Endometrial microvascular endothelial cells (primary cell): Measurements from ENCODE around the gene EXTL1. TPM values are rescaled to one million over a fixed set of nuclear protein-coding genes. Genes with fewer than 3 reads are reported as not detected.

Source experiments
- in situ Hi-C: cut with HindIII; loops from 2 replicates; pipeline ENCODE4 v1.10.0; 2017; ENCODE audit warnings: low sequenced_read_pairs, low pct_unique_long_range_greater_than_20kb; ENCODE audit errors: inconsistent ontology term
- total RNA-seq: library from RNA; depleted of rRNA; stranded (reverse); fragments of >200 nt; gene quantifications from one replicate; pipeline ENCODE4 v1.2.3, GENCODE V29; 2015; ENCODE audit errors: inconsistent ontology term

The EXTL1 gene
- total RNA-seq, 1 donor from 2014 or later, result not detected

DNA sequence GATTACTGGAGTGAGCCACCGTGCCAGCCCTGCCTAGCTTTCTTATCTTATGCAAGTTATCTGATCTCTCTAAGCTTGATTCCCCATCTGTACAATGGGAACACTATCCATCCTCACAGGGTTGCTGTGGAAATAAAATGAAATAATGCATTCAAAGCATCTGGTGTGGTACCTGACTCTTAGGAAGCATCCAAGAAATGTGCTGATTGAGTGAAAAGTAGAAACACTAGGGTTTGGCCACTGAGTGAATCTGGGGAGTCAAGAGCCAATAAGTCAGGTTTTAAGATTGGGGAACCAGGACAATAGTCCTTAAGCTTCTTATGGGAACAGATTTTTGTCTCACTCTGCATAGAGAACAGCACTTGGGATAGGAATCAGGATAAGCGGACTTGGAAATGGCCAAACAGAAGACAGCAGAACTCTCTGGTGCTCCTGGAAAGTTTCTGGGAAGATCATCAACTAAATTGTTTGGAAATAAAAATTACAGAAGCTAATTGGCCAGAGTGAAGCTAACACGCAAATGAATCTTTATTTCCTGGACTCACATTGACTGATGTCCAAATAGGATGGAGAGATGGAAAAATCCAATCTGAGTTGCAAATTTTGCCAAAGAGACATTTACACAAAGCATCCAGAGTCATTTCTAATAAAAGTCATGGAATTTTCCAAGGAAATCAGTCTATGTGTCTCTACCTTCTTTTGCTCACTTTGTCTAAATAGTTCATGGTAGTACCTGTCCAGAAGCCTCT lies 27.0 kb upstream of the EXTL1 start:
- in situ Hi-C loops, result loop anchor here (10.0 kb wide), 1 partner anchor 100 kb away; no protein-coding TSS in a partner anchor

- in situ Hi-C loops, result loop anchor here (10.0 kb wide), 1 partner anchor 102 kb away; no protein-coding TSS in a partner anchor
These were observed 24.4 kb upstream of the EXTL1 start for GRCh38 chr1:25996966-25997827.

GRCh38 chr1:25997828-25998761 lies 23.5 kb upstream of the EXTL1 start, which contains the start of gene PAFAH2:
PAFAH2 (minus strand) TSS chr1:25998063; CDS start chr1:25990816, 7,247 bp downstream.
- in situ Hi-C loops, result loop anchor here (10.0 kb wide), 1 partner anchor 103 kb away; no protein-coding TSS in a partner anchor

DNA sequence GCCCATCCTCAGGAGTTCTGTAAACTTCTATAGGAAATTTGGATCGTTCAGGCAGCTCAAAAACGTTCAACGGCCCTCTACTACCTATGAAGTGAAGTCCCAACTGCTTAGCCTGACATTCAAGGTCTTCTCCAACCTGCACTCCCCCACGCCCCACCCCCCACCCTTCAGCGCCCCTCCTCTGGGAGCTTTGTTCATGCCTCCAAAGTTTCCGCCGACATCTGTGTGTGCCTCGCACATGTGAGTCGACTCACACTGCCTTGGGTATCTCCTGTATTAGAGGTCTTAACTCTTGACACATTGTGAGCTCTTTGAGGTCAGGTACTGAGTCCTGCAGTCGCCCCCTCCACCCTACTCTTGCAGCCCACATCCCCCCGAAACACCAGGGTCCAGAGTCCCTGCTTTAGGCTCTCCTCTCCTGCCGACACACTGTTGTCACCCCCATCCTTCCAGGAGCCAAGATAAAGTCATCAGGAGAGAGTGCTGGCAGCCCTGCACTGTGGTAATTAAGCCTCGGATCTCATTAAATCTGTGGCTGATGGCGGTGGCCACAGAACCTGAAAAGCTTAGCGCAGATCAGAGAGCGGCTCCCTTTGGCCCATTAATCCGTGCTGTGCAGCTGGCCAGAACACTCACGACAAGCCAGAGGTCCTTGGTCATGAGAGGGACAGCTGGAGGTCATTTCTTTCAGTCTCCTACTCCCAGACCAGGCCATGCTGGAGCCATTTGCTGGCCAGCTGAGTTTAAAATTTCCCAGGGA lies 22.4 kb upstream of the EXTL1 start:
- in situ Hi-C loops, result loop anchor here (10.0 kb wide), 1 partner anchor 104 kb away; no protein-coding TSS in a partner anchor

- in situ Hi-C loops, result no loop called here
These were observed 18.3 kb upstream of the EXTL1 start for GRCh38 chr1:26003262-26003661.

GRCh38 chr1:26003756-26004155 lies 17.8 kb upstream of the EXTL1 start:
- in situ Hi-C loops, result no loop called here

DNA sequence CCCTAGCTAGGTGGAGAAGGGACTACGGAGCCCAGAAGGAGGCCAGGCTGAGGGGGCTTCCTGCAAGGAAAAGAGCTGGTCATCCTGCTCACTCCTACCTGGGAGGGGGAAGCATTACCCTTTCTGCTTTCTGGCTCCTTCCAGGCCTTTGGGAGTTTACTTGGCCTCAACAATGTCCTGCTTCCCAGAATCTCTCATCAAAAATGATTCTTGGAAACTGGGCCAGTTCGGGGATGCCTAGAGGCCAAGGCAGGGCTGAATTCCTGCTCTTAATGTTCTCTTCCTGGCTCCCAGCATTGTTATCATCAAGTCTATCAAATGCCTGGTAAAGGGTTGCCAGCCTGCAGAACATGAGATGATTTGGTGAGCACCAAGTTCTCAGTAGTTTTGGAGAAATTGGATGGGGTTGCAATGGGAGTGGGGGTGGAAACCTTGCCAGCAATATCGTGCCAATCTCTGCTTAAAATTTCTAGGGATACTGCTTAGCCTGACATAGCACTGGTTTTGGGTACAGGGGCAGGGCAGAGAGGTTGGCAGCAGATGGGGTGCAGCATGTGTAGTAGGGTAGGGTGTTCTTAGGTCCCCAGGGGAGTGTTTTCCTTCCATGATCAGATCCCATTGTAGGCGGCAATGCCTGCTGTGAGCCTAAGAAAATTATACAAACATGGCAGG lies 16.0 kb upstream of the EXTL1 start:
- in situ Hi-C loops, result no loop called here

GRCh38 chr1:26006710-26007109 lies 14.9 kb upstream of the EXTL1 start:
- in situ Hi-C loops, result no loop called here

DNA sequence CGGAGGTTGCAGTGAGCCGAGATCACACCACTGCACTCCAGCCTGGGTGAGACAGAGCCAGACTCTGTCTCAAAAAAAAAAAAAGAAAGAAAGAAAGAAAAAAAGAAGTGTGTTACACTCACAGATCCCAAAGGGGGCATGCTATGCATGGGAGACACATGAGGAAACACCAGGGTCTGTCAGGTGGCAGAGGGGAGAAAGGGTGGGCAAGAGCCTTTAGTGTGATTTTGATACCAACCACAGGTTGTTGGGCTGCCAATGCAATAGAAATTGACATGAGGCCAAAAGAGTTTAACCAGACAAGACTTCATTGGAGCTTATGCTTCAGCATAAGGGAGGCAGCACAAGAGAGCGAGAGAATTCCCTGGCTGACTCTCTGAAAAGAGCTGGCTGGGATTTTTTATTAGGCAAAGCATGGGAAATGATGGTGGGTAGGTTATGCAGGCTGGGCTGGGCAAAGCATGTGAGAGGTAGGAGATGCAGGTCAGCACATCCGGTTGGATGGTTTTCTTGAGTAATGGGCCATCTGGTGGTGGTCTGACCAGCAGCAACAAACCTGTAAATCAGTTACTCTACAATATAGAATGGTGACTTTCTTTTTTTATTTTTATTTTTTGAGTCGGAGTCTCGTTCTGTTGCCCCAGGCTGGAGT lies 11.7 kb upstream of the EXTL1 start:
- in situ Hi-C loops, result no loop called here

DNA sequence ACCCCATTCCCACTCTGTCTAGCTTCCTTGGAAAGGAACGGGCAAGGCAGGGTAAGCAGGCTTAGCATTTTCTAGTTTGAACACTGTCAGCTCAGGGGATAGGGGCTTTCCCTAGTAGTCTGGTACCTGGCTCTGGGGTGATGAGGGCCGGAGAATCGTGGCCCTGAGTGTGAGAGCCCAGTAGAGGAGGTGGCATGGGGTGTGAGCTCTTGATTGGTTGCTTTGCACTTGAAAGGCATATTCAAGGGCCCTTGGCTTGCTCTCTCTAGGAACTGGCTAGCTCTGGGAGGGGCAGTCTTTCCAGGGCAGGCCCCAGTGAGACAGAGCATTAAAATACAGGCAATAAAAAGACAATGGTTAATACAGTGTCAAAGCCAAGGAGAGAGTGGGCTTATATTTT lies 10.8 kb upstream of the EXTL1 start:
- in situ Hi-C loops, result no loop called here

- in situ Hi-C loops, result no loop called here
These were observed 8.7 kb upstream of the EXTL1 start for GRCh38 chr1:26012864-26013263.

DNA sequence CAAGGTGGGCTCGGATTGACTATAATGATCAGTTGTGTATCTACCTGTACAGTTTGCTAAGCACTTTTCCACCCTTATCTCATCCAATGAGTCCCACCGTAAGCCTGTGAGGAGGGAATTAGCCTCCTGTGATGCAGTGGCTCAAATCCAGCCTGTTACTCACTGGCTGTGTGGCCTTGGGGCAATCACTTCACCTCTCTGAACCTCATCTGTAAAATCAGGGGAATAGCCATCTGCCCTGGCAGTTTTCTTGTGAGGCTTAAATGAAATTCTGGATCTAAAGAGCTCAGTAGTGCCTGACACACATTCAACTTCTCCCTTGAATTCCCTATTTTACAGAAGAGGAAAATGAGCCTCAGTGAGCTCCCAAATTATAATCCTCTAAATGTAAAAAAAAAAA lies 7.4 kb upstream of the EXTL1 start:
- in situ Hi-C loops, result no loop called here

DNA sequence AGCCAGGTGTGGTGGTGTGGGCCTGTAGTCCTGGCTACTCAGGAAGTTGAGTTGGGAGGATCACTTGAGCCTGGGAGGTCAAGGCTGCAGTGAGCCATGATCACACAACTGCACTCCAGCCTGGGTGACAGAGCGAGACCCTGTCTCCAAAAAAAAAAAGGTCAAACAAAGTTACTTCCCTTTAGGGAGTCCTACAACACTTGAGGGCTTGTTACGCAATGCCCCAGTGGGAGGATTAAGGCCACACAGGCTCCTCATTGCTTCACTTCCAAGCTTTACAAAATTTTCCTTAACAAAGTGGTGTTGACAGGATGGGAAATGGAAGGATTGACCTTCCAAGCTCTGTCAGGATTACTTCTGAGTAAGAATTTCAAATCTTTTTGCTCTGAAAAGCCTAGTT lies 6.2 kb upstream of the EXTL1 start:
- in situ Hi-C loops, result no loop called here

DNA sequence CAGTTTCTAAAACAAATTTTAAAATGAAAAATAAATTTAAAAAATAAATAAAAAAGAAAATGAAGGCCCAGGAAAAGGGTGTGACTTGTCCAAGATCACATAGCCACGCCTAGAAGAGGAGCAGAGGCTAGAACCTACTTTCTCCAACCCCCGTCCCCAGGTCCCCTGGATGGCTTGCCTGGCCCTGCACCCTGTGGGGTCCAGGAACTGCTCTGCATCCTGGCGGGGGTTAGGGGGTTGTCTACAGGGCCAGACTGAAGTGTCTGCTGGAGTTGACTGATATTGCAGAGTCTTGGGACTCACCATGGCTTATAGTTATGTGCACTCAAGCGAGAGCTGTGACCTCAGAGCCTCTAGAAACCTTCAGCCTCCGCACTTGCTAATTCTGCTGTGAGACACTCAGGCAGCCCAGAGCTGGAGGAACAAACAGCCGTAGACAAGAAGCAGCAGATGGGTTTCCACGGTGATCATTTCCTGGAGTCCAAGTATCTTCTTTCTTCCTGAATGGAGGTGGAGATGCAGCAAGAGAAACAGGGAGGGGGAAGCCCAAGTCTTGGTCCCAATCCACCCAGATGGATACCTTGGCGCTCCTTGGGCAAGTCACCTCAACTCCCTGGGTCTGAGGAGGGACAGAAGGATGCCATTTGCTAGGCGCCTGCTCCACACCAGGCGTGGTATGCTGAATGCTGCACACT lies 5.2 kb upstream of the EXTL1 start:
- in situ Hi-C loops, result no loop called here

DNA sequence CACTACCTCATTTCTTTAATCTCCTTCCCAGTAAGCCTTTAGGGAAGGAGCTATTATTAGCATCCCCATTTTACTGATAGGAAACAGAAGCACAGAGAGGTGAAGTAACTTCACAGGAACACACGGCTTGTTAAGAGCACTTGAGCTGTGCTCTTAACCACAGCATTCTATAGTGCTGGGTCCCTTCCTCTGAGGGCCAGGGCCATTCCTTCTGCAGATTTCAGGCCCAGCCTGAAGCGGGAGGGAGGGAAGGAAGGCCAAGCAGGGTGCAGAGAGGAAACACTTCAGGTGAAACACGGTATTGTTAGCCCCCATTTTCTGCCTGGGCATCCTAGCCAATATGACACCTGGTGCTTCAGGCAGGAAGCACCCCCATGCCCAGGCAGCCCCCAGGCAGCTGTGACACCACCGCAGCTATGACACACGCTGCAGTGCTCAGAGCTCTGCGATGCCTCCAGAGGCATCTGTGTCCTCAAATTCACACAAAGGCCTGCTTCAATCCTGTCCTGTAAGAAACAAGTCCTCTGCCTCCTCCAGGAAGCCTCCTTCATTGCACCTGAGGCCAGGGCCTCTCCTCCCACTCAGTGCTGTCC lies 4.5 kb upstream of the EXTL1 start:
- in situ Hi-C loops, result no loop called here

- in situ Hi-C loops, result no loop called here
These were observed 4.0 kb upstream of the EXTL1 start for GRCh38 chr1:26017606-26018005.
